Measurements from ENCODE around the gene SHISA5.
A peak's percentile ranks its signal among the peaks of the same experiment; 100 is the strongest.
"Not testable (repeated sequence)": the region's sequence is repeated elsewhere in the genome, so short reads cannot be mapped to it uniquely, and the experiment has no call there.

SHISA5 gene

GRCh38 chr3:48518638-48519276, 14.8 kb upstream of the SHISA5 start:
- DNase-seq, result no peak

GRCh38 chr3:48518069-48518468, 14.1 kb upstream of the SHISA5 start:
- DNase-seq, result no peak

- no peak for DNase-seq
Measured at GRCh38 chr3:48516571-48516970, 12.6 kb upstream of the SHISA5 start.

GRCh38 chr3:48514431-48515227, 10.7 kb upstream of the SHISA5 start:
- DNase-seq, result no peak

GRCh38 chr3:48511551-48511950, 7.6 kb upstream of the SHISA5 start:
- no peak for DNase-seq

- DNase-seq, result peak; percentile 76
Measured at GRCh38 chr3:48507256-48508061, 3.5 kb upstream of the SHISA5 start.

GRCh38 chr3:48505968-48506504, 2.1 kb upstream of the SHISA5 start:
- no peak for DNase-seq

- DNase-seq, result no peak
Measured at GRCh38 chr3:48505146-48505545, 1.2 kb upstream of the SHISA5 start.

GRCh38 chr3:48503401-48504050, 448 bp downstream of the SHISA5 start:
- DNase-seq, result peak; percentile 65

GRCh38 chr3:48502728-48503168, 1.2 kb downstream of the SHISA5 start:
- no peak for DNase-seq

GRCh38 chr3:48502121-48502520, 1.9 kb downstream of the SHISA5 start:
- no peak for DNase-seq

- no peak for DNase-seq
Measured at GRCh38 chr3:48501196-48501595, 2.8 kb downstream of the SHISA5 start.

GRCh38 chr3:48500656-48501055, 3.3 kb downstream of the SHISA5 start:
- no peak for DNase-seq

- DNase-seq, result no peak
Measured at GRCh38 chr3:48493203-48493501, 10.8 kb downstream of the SHISA5 start.

- no peak for DNase-seq
Measured at GRCh38 chr3:48492461-48493202, 11.3 kb downstream of the SHISA5 start.

GRCh38 chr3:48486952-48487351, 17.0 kb downstream of the SHISA5 start:
- DNase-seq, result no peak

- DNase-seq, result not testable (repeated sequence)
Measured at GRCh38 chr3:48482822-48483221, 21.2 kb downstream of the SHISA5 start.

- DNase-seq, result not testable (repeated sequence)
Measured at GRCh38 chr3:48480891-48481290, 23.1 kb downstream of the SHISA5 start.

- no peak for DNase-seq
Measured at GRCh38 chr3:48478626-48479555, 25.1 kb downstream of the SHISA5 start.

- DNase-seq, result no peak
Measured at GRCh38 chr3:48477959-48478520, 25.9 kb downstream of the SHISA5 start.
